Common myeloid progenitor, CD34-positive (primary cell): ENCODE measurements around the gene DTYMK.

Experiments
- CTCF ChIA-PET: fragments of 350-600 bp; sonication (Branson Sonifier 250); formaldehyde crosslinking; loops from one replicate; lab custom pipeline; 2021; ENCODE audit warnings: antibody characterized with exemption; lab: Charles Lee
- POLR2A ChIA-PET: fragments of 350-600 bp; sonication (Branson Sonifier 250); formaldehyde crosslinking; loops from one replicate; lab custom pipeline; 2021; ENCODE audit warnings: antibody characterized with exemption; lab: Charles Lee
- DNase-seq, 3 donors: peaks; one replicate each; pipeline versions ENCODE4 v3.0.0 to v3.0.0-alpha.2; 2013
- H3K27ac ChIP-seq, 2 experiments: 1 replicate in 1 of 2; 2 replicates in 1 of 2; pipeline ENCODE4 v1.7.0; 2013; ENCODE audit warnings: inconsistent platforms in 2 of 2, low read length in 2 of 2, mild to moderate bottlenecking in 2 of 2, low read depth in 1 of 2, moderate library complexity in 1 of 2; ENCODE audit not compliant: severe bottlenecking in 2 of 2, insufficient read depth in 1 of 2, poor library complexity in 1 of 2
- H3K27me3 ChIP-seq, 5 experiments: replicated peaks in 2 of 5; 1 replicate in 3 of 5; 2 replicates in 2 of 5; pipeline versions ENCODE4 v1.6.1 to v1.7.0; 2013; ENCODE audit warnings: low read length in 4 of 5, mild to moderate bottlenecking in 2 of 5, moderate library complexity in 2 of 5, inconsistent platforms in 1 of 5; ENCODE audit not compliant: insufficient read depth in 5 of 5, control insufficient read depth in 4 of 5
- H3K36me3 ChIP-seq, 4 experiments: 1 replicate in 2 of 4; 2 replicates in 2 of 4; pipeline versions ENCODE4 v1.6.1 to v1.7.0; 2013; ENCODE audit warnings: low read length in 3 of 4, control low read depth in 1 of 4, mild to moderate bottlenecking in 1 of 4; ENCODE audit not compliant: control insufficient read depth in 4 of 4, insufficient read depth in 4 of 4
- H3K4me1 ChIP-seq, 4 experiments: 1 replicate in 3 of 4; 2 replicates in 1 of 4; pipeline versions ENCODE4 v1.6.1 to v1.7.1; 2013; ENCODE audit warnings: low read length in 3 of 4, mild to moderate bottlenecking in 3 of 4, control low read depth in 1 of 4, inconsistent platforms in 1 of 4, moderate library complexity in 1 of 4; ENCODE audit not compliant: control insufficient read depth in 4 of 4, insufficient read depth in 4 of 4; ENCODE audit errors: control extremely low read depth in 1 of 4
- H3K4me3 ChIP-seq, 7 experiments: 1 replicate in 4 of 7; 2 replicates in 3 of 7; pipeline versions ENCODE4 v1.5.1 to v1.7.0; 2013; ENCODE audit warnings: mild to moderate bottlenecking in 7 of 7, low read length in 6 of 7, moderate library complexity in 6 of 7, inconsistent platforms in 2 of 7, low read depth in 2 of 7, control low read depth in 1 of 7; ENCODE audit not compliant: insufficient read depth in 4 of 7, control insufficient read depth in 1 of 7; ENCODE audit errors: extremely low read depth in 1 of 7
- H3K9me3 ChIP-seq, 5 experiments: 1 replicate in 4 of 5; 2 replicates in 1 of 5; pipeline versions ENCODE4 v1.6.1 to v1.7.1; 2013; ENCODE audit warnings: low read length in 4 of 5, mild to moderate bottlenecking in 2 of 5, inconsistent platforms in 1 of 5, low read depth in 1 of 5, moderate library complexity in 1 of 5; ENCODE audit not compliant: control insufficient read depth in 4 of 5, insufficient read depth in 2 of 5; ENCODE audit errors: control extremely low read depth in 1 of 5
- WGBS: methylation state at CpG from one replicate; pipeline ENCODE4 v1.1.5; 2013; ENCODE audit not compliant: insufficient coverage; 5-methylcytosine and 5-hydroxymethylcytosine counted together

Gene DTYMK

GRCh38 chr2:241719093-241719492 is 32.5 kb upstream of the DTYMK start:
- Histone ChIP-seq H3K36me3 (peaks cover 6 to 80% (median 56%) of the 10 kb centered on the region in 4 experiments), H3K9me3 (peaks cover 0 to 29% (median 26%) of the 10 kb centered on the region in 5 experiments), H3K27ac (no peak overlapping the region), H3K4me1 (no peaks in the 10 kb centered on the region), H3K4me3 (no peak overlapping the region), H3K27me3 (no peaks in the 10 kb centered on the region)
- ChIA-PET POLR2A (no interaction called here), CTCF (interaction anchor here (0.7 to 2.5 kb wide), 2 partner anchors 15 to 16 kb away, joined by 3 to 11 read pairs; partner anchors contain the start of gene ING5)
- DNase-seq, result no peak
- WGBS, result 96% methylated on average over 7 of the region's 16 CpGs

- DNase-seq, result no peak
- WGBS, result 89% methylated on average over 10 of the region's 10 CpGs
- ChIA-PET POLR2A (no interaction called here), CTCF (interaction anchor here (0.9 to 1.4 kb wide), 3 partner anchors 10 to 170 kb away, joined by 3 read pairs; no protein-coding TSS in a partner anchor)
- H3K27me3 ChIP-seq, result no peaks in the 10 kb centered on the region
- H3K4me1 ChIP-seq, result no peaks in the 10 kb centered on the region
- no peak overlapping the region for H3K4me3 ChIP-seq
- no peak overlapping the region for H3K27ac ChIP-seq
- H3K9me3 ChIP-seq, result peaks cover 0 to 10% (median 8%) of the 10 kb centered on the region in 5 experiments
- H3K36me3 ChIP-seq, result peaks cover 13 to 78% (median 62%) of the 10 kb centered on the region in 4 experiments
These were observed 22.3 kb upstream of the DTYMK start for GRCh38 chr2:241708879-241709278.

DNA sequence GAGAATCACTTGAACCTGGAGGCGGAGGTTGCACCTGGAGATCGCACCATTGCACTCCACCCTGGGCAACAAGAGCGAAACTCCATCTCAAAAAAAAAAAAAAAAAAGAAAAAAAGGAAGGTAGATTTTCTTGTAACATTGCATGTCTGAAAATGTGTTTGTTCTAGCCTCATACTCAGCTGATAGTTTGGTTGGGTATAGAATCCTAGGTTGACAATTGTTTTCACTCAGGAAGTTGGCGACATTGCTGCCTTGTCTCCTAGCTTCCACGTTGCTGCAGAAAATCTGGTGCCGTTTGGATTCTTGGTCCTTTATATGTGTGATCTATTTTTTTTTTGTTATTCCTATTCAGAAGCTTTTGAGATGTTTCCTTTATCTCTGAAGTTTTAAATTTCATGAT is 19.9 kb upstream of the DTYMK start:
- WGBS, result 100% methylated on average over 1 of the region's 6 CpGs
- peaks cover 3 to 55% (median 45%) of the 10 kb centered on the region in 4 experiments for H3K36me3 ChIP-seq
- CTCF ChIA-PET, result interaction anchor here (0.6 to 2.6 kb wide), 4 partner anchors 17 to 171 kb away, joined by 3 to 6 read pairs (median 3); partner anchors contain the start of gene DTYMK

DNA sequence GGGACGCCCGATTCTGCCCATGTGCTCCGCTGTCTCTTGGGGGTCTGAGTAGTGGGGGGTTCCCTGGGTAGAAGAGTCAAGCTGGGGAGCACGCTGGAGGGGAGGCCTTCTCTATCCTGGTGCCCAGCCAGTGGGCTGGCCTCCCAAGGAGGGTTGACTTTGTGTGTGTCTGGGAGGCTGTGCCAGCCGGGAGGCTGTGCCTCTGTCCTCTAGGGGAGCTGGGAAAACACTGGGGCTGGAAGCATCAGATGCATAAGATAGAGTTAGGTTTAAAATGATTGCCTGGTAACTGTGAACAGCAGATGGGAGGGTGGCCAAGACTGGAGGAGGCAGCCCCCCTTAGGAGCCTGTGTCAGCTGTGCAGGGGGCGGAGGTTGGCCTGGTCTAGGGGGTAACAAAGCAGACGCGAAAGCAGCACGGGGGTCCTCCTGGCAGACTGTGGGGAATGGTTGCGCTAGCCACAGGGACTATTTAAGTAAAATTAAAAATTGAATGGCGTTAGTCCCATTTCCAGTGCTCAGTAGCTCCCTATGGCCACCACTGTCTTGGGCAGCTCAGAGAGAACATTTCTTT is 16.5 kb upstream of the DTYMK start:
- no peak for DNase-seq
- CTCF ChIA-PET, result interaction anchor here (0.9 to 6.4 kb wide), 9 partner anchors 12 to 175 kb away, joined by 3 to 60 read pairs (median 4); partner anchors contain the start of genes D2HGDH and DTYMK
- Histone ChIP-seq H3K27ac (peak overlapping the region in 1 of 2 experiments; percentile 77), H3K27me3 (no peaks in the 10 kb centered on the region), H3K9me3 (peaks cover 0 to 10% (median 3%) of the 10 kb centered on the region in 5 experiments), H3K4me3 (peak overlapping the region; percentile 53 to 86 (median 77)), H3K4me1 (peaks cover 0 to 17% (median 15%) of the 10 kb centered on the region in 4 experiments), H3K36me3 (peaks cover 0 to 28% (median 22%) of the 10 kb centered on the region in 4 experiments)
- POLR2A ChIA-PET, result interaction anchor here (0.6 to 4.0 kb wide), 4 partner anchors 14 to 167 kb away, joined by 3 to 16 read pairs (median 12); partner anchors contain the start of gene D2HGDH
- WGBS, result 60% methylated on average over 9 of the region's 11 CpGs

More for the DNA sequence above, 19.9 kb upstream of the DTYMK start:
- Histone ChIP-seq H3K27ac (peak overlapping the region in 1 of 2 experiments; percentile 54), H3K27me3 (no peaks in the 10 kb centered on the region), H3K4me1 (peaks cover 0 to 9% (median 8%) of the 10 kb centered on the region in 4 experiments), H3K4me3 (no peak overlapping the region), H3K9me3 (peaks cover 0 to 10% (median 3%) of the 10 kb centered on the region in 5 experiments)
- peak in 2 of 3 donors; percentile 46 to 59 for DNase-seq
- POLR2A ChIA-PET, result no interaction called here

GRCh38 chr2:241702155-241703031 is 15.8 kb upstream of the DTYMK start:
- DNase-seq, result peak; percentile 91 to 95 (median 94)
- under 1% methylated on average over 43 of the region's 98 CpGs for WGBS

DNA sequence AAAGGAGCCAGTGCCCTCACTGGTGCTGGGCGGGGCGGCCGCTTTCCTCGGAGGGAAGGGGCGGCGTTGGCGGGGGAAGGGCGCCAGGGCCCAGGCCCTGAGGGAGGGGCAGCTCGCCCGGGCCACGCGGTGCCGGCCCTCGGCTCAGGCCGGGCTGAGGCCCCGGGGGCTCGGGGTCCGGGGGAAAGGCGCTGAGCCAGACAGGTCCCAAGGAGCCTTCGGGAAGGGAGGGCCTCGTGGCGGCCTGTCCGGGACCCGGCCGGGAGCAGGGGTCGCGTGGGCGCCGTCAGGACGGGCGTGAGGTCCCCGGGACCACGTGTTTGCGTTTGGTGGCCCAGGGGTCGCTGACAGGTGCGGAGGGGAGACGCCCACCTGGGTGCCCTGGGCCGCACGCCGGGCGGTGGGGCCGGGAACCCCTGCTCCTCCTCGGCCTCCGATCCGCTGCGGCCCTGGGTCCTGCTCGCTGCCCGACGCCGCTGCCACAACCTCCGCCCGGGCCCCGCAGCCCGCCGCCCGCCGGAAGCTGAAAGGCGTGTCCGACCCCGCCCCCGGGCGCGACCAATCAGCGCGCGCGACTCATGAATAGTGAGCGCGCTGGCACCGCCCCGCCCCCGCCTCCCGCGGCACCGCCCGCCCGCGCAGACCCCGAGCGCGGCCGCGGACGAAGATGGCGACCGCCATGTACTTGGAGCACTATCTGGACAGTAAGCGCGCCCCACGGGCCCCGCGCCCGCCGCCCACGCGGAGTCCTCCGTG is 15.0 kb upstream of the DTYMK start, which contains the start of gene ING5:
ING5 (plus strand) TSS at position 641 of the 756 bp plus-strand sequence; CDS start at position 668, 27 bp downstream.
- POLR2A ChIA-PET, result interaction anchor here (0.7 to 4.0 kb wide), 6 partner anchors 8 to 1137 kb away, joined by 3 to 16 read pairs (median 4); partner anchors contain the start of gene D2HGDH
- DNase-seq, result peak; percentile 92 to 97 (median 96)
- 0% methylated on average over 77 of the region's 96 CpGs for WGBS

More at GRCh38 chr2:241702155-241703031, 15.8 kb upstream of the DTYMK start:
- H3K27me3 ChIP-seq, result no peaks in the 10 kb centered on the region
- ChIA-PET POLR2A (interaction anchor here (0.7 to 4.0 kb wide), 5 partner anchors 10 to 1137 kb away, joined by 3 to 16 read pairs (median 3); partner anchors contain the start of gene D2HGDH), CTCF (interaction anchor here (0.6 to 6.4 kb wide), 17 partner anchors 10 to 177 kb away, joined by 3 to 60 read pairs (median 3); partner anchors contain the start of genes D2HGDH and DTYMK)
- peak overlapping the region in 1 of 2 experiments; percentile 83 for H3K27ac ChIP-seq
- H3K4me3 ChIP-seq, result peak overlapping the region; percentile 53 to 86 (median 77)
- peaks cover 0 to 10% (median 3%) of the 10 kb centered on the region in 5 experiments for H3K9me3 ChIP-seq
- peaks cover 0 to 23% (median 18%) of the 10 kb centered on the region in 4 experiments for H3K36me3 ChIP-seq
- peaks cover 0 to 17% (median 15%) of the 10 kb centered on the region in 4 experiments for H3K4me1 ChIP-seq

More for the DNA sequence above, 15.0 kb upstream of the DTYMK start, which contains the start of gene ING5:
- H3K27me3 ChIP-seq, result no peaks in the 10 kb centered on the region
- peaks cover 0 to 19% (median 16%) of the 10 kb centered on the region in 4 experiments for H3K36me3 ChIP-seq
- H3K9me3 ChIP-seq, result peaks cover 0 to 8% (median 2%) of the 10 kb centered on the region in 5 experiments
- CTCF ChIA-PET, result interaction anchor here (0.6 to 6.4 kb wide), 11 partner anchors 11 to 178 kb away, joined by 3 to 60 read pairs (median 3); partner anchors contain the start of gene D2HGDH
- H3K4me3 ChIP-seq, result peak within 1 kb of the TSS; percentile 53 to 86 (median 77)
- H3K27ac ChIP-seq, result peak within 1 kb of the TSS; percentile 58 to 83
- peaks cover 0 to 17% (median 15%) of the 10 kb centered on the region in 4 experiments for H3K4me1 ChIP-seq
